Regular cardiac myocyte (primary cell): ENCODE data around the gene TOMM20L. TPM values are rescaled to one million over a fixed set of nuclear protein-coding genes. Genes with fewer than 3 reads are reported as not detected.

ENCODE experiments used
- total RNA-seq: library from RNA; depleted of rRNA; stranded (reverse); fragments of >200 nt; gene quantifications from 2 replicates; pipeline ENCODE4 v1.2.3, GENCODE V29; 2014

Gene TOMM20L
- total RNA-seq, result not detected in 2 replicates

DNA sequence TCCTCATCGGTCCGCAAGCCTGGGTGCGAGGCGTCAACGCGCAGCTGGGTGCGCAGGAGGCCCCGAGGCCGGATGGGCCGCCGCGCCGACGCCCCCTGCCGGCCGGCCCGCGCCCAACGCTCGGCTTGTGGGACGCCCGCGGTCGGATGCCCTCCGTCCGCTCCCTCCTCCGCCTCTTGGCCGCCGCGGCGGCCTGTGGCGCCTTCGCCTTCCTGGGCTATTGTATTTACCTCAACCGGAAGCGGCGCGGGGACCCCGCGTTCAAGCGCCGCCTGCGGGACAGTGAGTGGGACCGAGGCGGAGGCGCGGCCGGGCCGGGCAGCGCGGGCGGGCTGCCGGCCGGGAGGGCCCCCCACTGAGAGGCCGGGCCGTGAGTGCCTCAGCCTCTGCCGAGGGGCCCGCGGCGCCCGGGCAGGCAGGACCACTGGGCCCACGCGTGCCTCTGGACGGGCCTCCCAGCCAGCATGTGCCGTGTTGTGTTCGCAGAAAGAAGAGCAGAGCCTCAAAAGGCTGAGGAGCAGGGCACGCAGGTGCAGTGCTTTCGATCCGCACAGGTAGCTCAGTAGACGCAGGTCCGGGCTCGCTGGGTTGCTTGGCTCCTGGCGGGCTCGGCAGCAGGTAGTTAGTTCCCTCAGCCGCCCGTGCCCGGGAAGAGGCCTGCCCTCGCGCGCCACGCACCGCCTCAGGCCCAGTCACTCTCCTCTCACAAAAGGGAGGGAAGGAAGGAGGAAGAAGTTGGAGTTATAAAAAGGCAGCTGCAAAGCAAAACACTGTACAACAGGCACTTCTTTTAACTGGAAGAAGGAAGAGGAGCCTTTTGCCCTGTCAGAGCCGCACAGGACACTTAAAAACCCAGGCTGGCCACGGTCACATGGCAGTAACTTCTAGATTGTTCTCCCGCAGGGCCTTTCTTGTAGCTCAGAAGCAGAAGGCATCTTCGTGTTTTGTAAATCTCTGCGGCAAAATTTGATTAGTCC lies at the start of gene TOMM20L:
Gene TOMM20L (plus strand): TSS at position 119 of the 977 bp plus-strand sequence. CDS start 28 bp downstream, at position 147.

DNA sequence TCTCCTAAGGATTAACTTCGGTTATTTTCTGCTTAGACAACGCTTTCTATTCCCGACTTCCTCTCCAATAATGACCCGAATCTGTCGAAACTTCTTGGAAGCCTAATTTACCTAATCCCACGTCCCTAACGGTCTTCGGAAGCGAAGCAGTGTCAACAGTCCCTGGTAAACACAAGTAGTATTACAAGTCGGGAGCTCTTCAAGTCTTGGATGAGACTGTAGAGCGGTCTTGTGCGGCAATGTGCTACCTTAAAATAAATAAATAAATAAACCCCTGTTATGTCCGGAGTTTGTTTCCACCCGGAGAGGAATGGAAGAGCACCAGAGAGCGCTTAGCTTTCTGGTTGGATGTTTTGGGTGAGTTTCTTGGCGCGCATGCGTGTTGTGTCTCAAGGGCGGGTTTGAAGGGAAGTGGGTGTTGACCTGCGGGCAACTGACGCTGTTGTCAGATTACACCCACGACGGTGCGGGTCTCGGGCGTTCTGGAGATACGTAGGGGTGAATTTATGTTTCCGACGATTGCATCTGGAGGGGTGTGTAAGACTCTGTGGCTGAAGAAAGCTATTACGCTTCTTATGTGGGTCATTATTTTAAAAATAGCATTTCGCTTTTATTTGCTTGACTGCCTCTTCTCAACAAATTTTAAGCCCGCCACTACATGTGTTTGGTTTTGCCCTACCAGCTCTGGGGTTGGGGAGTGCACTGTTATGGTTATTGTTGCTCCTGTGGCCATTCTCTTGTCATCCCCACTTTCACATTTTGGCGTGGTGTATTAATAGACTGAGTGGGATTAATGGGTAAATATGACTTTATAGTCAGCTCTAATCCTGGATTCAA lies 31.8 kb downstream of the TOMM20L start, which contains the start of the genes KIAA0586 and TIMM9:
Gene KIAA0586 (plus strand): TSS at position 439 of the 837 bp plus-strand sequence. CDS start 546 bp downstream, outside the sequence.
Gene TIMM9 (minus strand): TSS at position 251 of the 837 bp plus-strand sequence. CDS start 15,586 bp downstream, outside the sequence.

Other genes starting within 250 kb of the TOMM20L start
- 0.96 and 5.1 TPM in 2 replicates for gene ARMH4, start 243.7 kb upstream of the TOMM20L start, total RNA-seq
- 49.7 and 55.8 TPM in 2 replicates for gene ACTR10, start 195.8 kb upstream of the TOMM20L start, total RNA-seq
- gene PSMA3, start 151.1 kb upstream of the TOMM20L start, total RNA-seq, result 66.8 and 214 TPM in 2 replicates
- 6.5 and 6.8 TPM in 2 replicates for gene ARID4A, start 97.4 kb upstream of the TOMM20L start, total RNA-seq
- gene TIMM9, start 31.6 kb downstream of the TOMM20L start, total RNA-seq, result 11.8 and 25.3 TPM in 2 replicates
- gene KIAA0586, start 31.8 kb downstream of the TOMM20L start, total RNA-seq, result 22.3 and 34.1 TPM in 2 replicates
- gene DACT1, start 242.0 kb downstream of the TOMM20L start, total RNA-seq, result 16.9 and 60.9 TPM in 2 replicates